Measurements from ENCODE around the gene RPL23. TPM values are rescaled to one million over a fixed set of nuclear protein-coding genes. Genes with fewer than 3 reads are reported as not detected.

The RPL23 gene
- total and polyA plus RNA-seq, 9 of the 15 experiments (the other 6 are each of a cell fraction or from before 2014, with no cell fraction given) = 1,745 to 3,667 (median 3,096) TPM

GRCh38 chr17:38870259-38871165 lies 17.0 kb upstream of the RPL23 start (continued):
- TF ChIP-seq GMEB1 (CRISPR knock-in tag; IDR thresholded peaks at IDR 0.05) (no peak), STAG1 (CRISPR knock-in tag; IDR thresholded peaks at IDR 0.05; ENCODE audit: borderline replicate concordance) (no peak), MTA2 (IDR thresholded peaks at IDR 0.05; ENCODE audit: low read depth) (no peak), ZKSCAN8 (CRISPR knock-in tag; IDR thresholded peaks at IDR 0.05) (no peak), MLLT1 (IDR thresholded peaks at IDR 0.05) (peak; percentile 63 to 78), ZNF384 (IDR thresholded peaks at IDR 0.05; ENCODE audit: low read depth, low read length) (no peak), NELFE (IDR thresholded peaks at IDR 0.05; ENCODE audit: insufficient read depth, insufficient read length) (no peak), TEAD1 (CRISPR knock-in tag; IDR thresholded peaks at IDR 0.05) (no peak), KLF6 (CRISPR knock-in tag; IDR thresholded peaks at IDR 0.05; ENCODE audit: borderline replicate concordance) (no peak), AFF1 (IDR thresholded peaks at IDR 0.05; ENCODE audit: low read depth in 1 of 2, partially characterized antibody in 2 of 2) (no peak), BCOR (IDR thresholded peaks at IDR 0.05) (peak; percentile 48), HNRNPH1 (optimal IDR thresholded peaks at IDR 0.05; ENCODE audit: low read depth, low read length) (no peak), PML (IDR thresholded peaks at IDR 0.05; ENCODE audit: low read length) (no peak; the same call in none of the 2 replicates), TOE1 (IDR thresholded peaks at IDR 0.05; ENCODE audit: borderline replicate concordance) (peak; percentile 29; the same call in 1 of the 2 replicates), TOE1 (CRISPR knock-in tag; IDR thresholded peaks at IDR 0.05; ENCODE audit: borderline replicate concordance, low read depth) (no peak), MCM3 (IDR thresholded peaks at IDR 0.05) (no peak)
